Calu3 (cell line): Measurements from ENCODE around the gene BEGAIN. TPM values are rescaled to one million over a fixed set of nuclear protein-coding genes. Genes with fewer than 3 reads are reported as not detected.

Experiments
- BruUV-seq: library from RNA; stranded (reverse); fragments of 400-500 nt; replicated peaks from 2 replicates; lab custom pipeline; 2021; lab: Mats Ljungman, UMichigan
- CTCF ChIA-PET: fragments of 300-600 bp; sonication (Branson Sonifier 250); formaldehyde crosslinking; loops from one replicate; lab custom pipeline; 2022; ENCODE audit warnings: antibody characterized with exemption; lab: Charles Lee
- DNase-seq: peaks from one replicate; pipeline ENCODE4 v3.0.0; 2022
- H3K27ac Mint-ChIP-seq: one replicate; pipeline ENCODE4 v1.8.0; 2022; ENCODE audit warnings: mixed read lengths; ENCODE audit not compliant: unreplicated experiment
- H3K27me3 Mint-ChIP-seq: one replicate; pipeline ENCODE4 v1.8.0; 2022; ENCODE audit warnings: mixed read lengths; ENCODE audit not compliant: unreplicated experiment
- H3K36me3 Mint-ChIP-seq: one replicate; pipeline ENCODE4 v1.8.0; 2022; ENCODE audit warnings: mild to moderate bottlenecking, moderate library complexity, mixed read lengths; ENCODE audit not compliant: insufficient read depth, unreplicated experiment
- H3K4me1 Mint-ChIP-seq: one replicate; pipeline ENCODE4 v1.8.0; 2022; ENCODE audit warnings: mild to moderate bottlenecking, low read depth, mixed read lengths; ENCODE audit not compliant: unreplicated experiment
- H3K4me3 Mint-ChIP-seq: one replicate; pipeline ENCODE4 v1.8.0; 2022; ENCODE audit warnings: mild to moderate bottlenecking, low read depth, moderate library complexity, mixed read lengths; ENCODE audit not compliant: unreplicated experiment
- H3K9me3 Mint-ChIP-seq: one replicate; pipeline ENCODE4 v1.8.0; 2022; ENCODE audit warnings: low read depth, mixed read lengths; ENCODE audit not compliant: unreplicated experiment
- CTCF ChIP-seq: fragments of 200-600 bp; IDR thresholded peaks from one replicate; pipeline ENCODE4 v1.8.0; 2022; ENCODE audit warnings: antibody characterized with exemption; ENCODE audit not compliant: unreplicated experiment
- intact Hi-C: fragments of 100-400 bp; cut with micrococcal nuclease; formaldehyde crosslinking; loops from one replicate; pipeline ENCODE4 v1.10.0; 2022; ENCODE audit not compliant: unreplicated experiment
- total RNA-seq: library from RNA; stranded (reverse); gene quantifications from 2 replicates; pipeline ENCODE4 v1.2.3, GENCODE V29; 2022

Gene BEGAIN
- total RNA-seq, 1 experiment from 2014 or later: 0.26 TPM

- DNase-seq: no peak
These were observed 52.5 kb downstream of the BEGAIN start for GRCh38 chr14:100534528-100535286.

GRCh38 chr14:100533656-100534485 is 53.3 kb downstream of the BEGAIN start:
- Mint-ChIP-seq H3K4me3 (no peak overlapping the region), H3K9me3 (no peaks in the 10 kb centered on the region), H3K27me3 (no peaks in the 10 kb centered on the region), H3K36me3 (no peaks in the 10 kb centered on the region), H3K4me1 (no peaks in the 10 kb centered on the region), H3K27ac (no peak overlapping the region)
- no peak for DNase-seq
- BruUV-seq: no TSS peak
- CTCF ChIA-PET: no interaction called here
- intact Hi-C loops: no loop called here
- no peak for TF ChIP-seq CTCF

More at GRCh38 chr14:100534528-100535286, 52.5 kb downstream of the BEGAIN start:
- no peak for TF ChIP-seq CTCF
- CTCF ChIA-PET: no interaction called here
- no TSS peak for BruUV-seq
- intact Hi-C loops: no loop called here
- no peak overlapping the region for H3K27ac Mint-ChIP-seq
- no peaks in the 10 kb centered on the region for H3K27me3 Mint-ChIP-seq
- no peak overlapping the region for H3K4me3 Mint-ChIP-seq
- no peaks in the 10 kb centered on the region for H3K9me3 Mint-ChIP-seq
- no peaks in the 10 kb centered on the region for H3K4me1 Mint-ChIP-seq
- no peaks in the 10 kb centered on the region for H3K36me3 Mint-ChIP-seq

- TF ChIP-seq CTCF: no peak
- Mint-ChIP-seq H3K27ac (no peak overlapping the region), H3K4me1 (no peaks in the 10 kb centered on the region), H3K36me3 (no peaks in the 10 kb centered on the region), H3K4me3 (no peak overlapping the region), H3K27me3 (no peaks in the 10 kb centered on the region), H3K9me3 (no peaks in the 10 kb centered on the region)
- CTCF ChIA-PET: no interaction called here
- intact Hi-C loops: no loop called here
- BruUV-seq: no TSS peak
- DNase-seq: no peak
These were observed 54.1 kb downstream of the BEGAIN start for GRCh38 chr14:100532906-100533655.

- no peak for TF ChIP-seq CTCF
- H3K4me3 Mint-ChIP-seq: no peak overlapping the region
- no peaks in the 10 kb centered on the region for H3K4me1 Mint-ChIP-seq
- intact Hi-C loops: no loop called here
- H3K36me3 Mint-ChIP-seq: no peaks in the 10 kb centered on the region
- CTCF ChIA-PET: no interaction called here
- no peak for DNase-seq
- no peak overlapping the region for H3K27ac Mint-ChIP-seq
- no peaks in the 10 kb centered on the region for H3K27me3 Mint-ChIP-seq
- H3K9me3 Mint-ChIP-seq: no peaks in the 10 kb centered on the region
- no TSS peak for BruUV-seq
These were observed 54.9 kb downstream of the BEGAIN start for GRCh38 chr14:100532154-100532861.
